ENCODE results near the gene HLA-E.
"Not testable (repeated sequence)": the region's sequence is repeated elsewhere in the genome, so short reads cannot be mapped to it uniquely, and the experiment has no call there.

HLA-E gene

DNA sequence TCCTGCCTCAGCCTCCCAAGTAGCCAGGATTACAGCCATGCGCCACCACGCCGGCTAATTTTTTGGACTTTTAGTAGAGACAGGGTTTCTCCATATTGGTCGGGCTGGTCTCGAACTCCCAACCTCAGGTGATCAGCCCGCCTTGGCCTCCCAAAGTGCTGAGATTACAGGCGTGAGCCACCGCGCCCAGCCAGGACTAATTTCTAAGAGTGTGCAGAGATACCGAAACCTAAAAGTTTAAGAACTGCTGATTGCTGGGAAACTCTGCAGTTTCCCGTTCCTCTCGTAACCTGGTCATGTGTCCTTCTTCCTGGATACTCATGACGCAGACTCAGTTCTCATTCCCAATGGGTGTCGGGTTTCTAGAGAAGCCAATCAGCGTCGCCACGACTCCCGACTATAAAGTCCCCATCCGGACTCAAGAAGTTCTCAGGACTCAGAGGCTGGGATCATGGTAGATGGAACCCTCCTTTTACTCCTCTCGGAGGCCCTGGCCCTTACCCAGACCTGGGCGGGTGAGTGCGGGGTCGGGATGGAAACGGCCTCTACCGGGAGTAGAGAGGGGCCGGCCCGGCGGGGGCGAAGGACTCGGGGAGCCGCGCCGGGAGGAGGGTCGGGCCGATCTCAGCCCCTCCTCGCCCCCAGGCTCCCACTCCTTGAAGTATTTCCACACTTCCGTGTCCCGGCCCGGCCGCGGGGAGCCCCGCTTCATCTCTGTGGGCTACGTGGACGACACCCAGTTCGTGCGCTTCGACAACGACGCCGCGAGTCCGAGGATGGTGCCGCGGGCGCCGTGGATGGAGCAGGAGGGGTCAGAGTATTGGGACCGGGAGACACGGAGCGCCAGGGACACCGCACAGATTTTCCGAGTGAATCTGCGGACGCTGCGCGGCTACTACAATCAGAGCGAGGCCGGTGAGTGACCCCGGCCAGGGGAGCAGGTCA, at the start of gene HLA-E:
TSS of gene HLA-E (plus strand) at position 429 of the 945 bp plus-strand sequence. CDS start at position 452, 23 bp downstream.
- DNase-seq (ENCODE audit: low read depth), result peak; percentile 74

DNA sequence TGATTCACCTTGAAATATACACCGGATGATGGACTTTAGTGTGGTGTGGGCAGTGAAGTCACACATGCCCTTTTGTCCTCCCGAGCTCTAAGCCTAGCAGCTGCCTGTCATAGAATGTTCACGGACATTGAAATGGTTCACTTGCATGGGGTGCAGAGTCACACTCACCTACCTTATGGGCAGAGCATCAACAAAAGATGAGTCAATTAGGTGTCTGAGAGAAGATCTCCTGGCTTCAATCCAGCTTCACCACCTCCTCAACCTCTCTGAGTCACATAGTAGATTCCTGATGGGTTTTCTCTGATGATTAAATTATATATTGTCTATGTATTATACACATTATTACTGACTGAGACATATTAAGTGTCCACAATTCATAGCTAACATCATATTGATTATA, 48.1 kb upstream of the HLA-E start:
- no peak for DNase-seq (ENCODE audit: low read depth)

DNA sequence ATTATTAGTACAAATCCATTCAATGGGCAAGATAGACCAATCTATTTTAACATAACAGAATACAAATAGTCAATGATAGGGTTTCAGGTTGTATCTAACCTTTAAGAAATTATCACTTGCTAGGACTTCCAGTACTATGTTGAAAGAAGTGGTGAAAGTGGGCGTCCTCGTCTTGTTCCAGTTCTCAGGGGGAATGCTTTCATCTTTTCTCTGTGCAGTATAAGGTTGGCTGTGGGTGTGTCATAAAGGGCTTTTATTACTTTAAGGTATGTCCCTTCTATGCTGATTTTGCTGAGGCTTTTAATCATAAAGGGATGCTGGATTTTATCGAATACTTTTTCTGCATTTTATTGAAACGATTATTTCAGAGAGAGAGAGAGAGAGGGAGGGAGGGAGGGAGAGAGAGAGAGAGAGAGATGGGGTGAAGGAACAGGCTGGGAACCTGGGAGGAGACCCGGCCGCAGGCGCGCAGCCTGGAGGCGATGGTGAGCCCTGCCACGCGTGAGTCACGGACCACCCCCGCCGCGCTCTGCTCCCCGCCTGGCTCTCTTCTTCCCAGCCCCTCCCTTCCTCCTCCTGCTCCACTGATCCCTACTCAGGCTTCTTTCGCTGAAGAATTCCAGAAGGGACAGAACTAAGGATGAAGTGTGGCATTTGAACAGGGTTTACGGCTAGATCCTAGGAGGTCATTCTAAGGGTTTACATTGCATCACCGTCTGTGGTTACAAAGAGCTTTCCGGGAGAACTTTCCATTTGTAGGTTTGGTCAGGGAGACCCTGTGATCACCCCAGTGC, 45.5 kb upstream of the HLA-E start:
- no peak for DNase-seq (ENCODE audit: low read depth)

DNA sequence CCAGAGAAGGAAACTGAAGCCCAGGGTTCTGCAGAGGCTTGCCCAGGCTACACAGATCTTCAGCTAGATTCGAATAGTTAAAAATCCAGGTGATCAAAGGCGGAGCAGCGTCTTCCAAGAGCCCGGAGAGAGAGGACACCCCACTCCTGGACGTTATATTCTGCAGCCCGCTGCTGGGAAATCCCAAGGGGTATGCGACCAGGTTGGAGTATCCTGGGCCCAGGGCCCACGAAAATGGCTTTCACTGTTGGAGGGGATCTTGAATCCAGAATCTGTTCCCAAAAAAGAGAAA, 44.9 kb upstream of the HLA-E start:
- no peak for DNase-seq (ENCODE audit: low read depth)

DNA sequence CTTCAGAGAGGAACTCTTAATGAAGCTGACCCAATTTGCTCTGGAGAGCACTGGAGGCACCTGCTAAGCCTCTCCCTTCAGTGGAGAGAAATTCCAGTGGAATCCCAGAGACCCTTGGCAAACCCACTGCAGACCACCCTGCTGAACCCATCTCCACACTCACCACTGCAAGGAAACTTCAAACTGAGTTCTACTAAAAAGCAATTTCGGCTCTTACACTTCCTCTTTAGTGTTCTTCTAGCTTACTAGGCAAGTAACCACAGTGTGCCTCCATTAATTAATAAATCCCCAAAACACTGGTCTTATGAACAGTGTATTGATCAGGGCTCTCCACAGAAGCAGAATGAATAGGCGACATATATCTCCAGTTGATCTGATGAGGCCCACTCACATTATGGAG, 43.0 kb upstream of the HLA-E start:
- no peak for DNase-seq (ENCODE audit: low read depth)

DNA sequence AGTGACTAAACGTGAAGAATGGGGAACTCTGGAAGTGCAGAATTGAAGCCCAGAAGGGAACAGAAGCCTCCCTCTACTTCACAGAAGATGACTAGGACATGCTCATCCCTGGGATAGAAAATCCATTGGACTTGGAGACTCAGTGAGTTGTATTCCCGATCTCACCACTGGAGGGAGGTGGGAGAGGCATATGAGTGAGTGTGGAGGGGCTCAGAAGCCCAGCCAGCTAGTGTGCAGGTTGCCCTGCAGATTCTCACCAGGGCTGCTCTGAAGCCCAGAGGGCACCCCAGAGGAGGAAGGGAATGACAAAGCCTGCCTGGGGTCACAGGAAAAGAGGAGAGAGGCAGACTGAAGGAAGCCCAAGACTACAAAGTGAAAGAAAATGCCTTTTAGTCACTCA, 42.1 kb upstream of the HLA-E start:
- no peak for DNase-seq (ENCODE audit: low read depth)

DNA sequence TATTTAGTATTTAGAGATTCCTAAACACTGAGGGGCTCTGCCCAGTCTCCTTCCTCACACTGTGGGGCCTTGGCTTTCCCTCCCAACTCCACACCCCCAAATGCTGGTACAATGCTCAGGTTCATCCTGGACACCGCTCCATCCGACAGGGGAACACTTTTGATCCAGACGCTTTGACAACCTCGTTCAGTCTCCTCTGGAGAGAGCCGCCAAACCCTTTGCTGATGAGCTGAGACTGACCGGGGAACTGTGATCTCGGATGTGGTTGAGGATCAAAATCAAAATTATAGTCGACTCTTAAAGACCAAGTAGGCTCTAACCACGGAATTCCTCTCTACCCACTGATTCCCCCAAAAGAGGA, 38.8 kb upstream of the HLA-E start:
- DNase-seq (ENCODE audit: low read depth), result no peak

DNA sequence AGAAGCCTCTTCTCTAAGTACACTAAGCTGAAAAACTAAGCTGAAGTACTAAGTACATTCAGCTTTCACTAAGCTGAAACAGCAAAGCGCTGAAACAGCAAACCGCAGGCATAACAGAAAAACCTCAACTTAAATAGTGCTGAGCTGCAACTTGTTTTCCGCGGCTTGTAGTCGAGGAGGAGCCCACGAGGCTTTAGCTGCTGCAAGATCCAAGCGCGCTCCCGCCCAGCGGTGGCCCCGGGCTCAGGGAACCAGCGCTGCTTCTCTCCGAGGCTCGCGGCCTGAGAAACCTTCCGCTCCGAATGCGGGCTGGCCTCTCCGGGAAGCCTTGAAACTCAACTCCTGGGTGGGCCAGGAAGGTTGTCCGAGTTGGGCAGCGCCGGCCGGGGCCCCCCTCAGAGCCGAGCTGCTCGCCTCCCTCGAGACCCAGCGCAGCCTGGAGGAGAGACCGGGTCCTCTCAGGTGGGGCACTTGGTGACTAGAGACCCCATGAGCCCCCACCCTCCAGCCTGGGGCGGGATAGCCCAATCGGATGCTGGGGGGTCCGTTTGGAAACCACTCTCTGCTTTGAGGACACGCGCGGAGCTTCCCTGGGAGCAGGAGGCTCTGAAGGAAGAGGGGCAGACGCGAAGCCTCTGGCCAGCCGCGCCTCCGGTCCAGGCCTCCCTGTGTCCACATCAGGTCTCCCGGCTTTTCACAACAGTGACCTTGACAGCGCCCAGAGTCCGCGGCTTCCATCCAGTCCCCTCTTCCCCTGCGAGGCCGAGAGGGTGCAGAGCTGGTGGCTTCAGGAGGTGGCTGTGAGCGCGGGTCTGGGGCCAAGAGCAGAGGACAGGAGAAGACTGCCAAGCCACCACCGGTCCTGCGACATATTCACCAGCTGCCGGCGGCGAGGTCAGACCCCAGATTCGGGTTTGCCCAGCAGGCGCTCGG, 38.1 kb upstream of the HLA-E start:
- DNase-seq (ENCODE audit: low read depth), result peak; percentile 37

DNA sequence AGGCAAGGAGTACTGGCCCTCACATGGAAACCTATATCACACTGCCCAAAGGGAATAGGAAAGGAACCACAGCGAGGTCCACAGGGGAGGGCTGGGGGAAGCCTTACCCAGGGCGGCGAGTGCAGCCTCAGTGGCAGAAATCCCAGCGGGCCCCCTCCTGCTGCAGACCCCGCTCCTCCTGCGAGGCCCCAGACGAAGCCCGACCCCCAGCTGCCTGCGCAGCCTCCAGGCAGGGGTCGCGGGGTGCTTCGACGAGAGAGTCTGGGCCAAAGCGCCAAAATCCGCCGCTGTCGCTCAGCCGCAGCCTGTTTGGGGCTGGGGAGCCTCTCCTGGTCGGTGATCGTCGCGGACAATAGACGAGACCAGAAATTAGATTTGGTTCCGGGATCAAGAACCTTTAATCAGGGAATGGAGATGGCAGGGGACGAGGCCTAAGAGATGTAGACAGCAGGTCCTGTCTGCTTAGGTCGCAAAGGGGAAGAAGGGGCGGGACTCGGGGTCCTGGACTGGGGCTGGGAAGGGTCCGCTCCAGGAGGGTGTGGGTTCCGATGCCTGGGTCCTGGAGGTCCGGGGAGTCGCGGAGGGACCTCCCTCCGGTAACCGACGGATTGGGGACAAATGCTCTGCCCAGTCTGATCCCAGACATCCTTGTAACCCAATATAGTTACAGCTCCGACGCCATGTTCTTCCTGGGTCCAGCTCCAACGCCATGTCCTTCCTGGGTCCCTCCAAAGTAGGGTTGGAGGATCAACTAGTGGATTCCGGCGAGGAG, 36.4 kb upstream of the HLA-E start:
- no peak for DNase-seq (ENCODE audit: low read depth)

DNA sequence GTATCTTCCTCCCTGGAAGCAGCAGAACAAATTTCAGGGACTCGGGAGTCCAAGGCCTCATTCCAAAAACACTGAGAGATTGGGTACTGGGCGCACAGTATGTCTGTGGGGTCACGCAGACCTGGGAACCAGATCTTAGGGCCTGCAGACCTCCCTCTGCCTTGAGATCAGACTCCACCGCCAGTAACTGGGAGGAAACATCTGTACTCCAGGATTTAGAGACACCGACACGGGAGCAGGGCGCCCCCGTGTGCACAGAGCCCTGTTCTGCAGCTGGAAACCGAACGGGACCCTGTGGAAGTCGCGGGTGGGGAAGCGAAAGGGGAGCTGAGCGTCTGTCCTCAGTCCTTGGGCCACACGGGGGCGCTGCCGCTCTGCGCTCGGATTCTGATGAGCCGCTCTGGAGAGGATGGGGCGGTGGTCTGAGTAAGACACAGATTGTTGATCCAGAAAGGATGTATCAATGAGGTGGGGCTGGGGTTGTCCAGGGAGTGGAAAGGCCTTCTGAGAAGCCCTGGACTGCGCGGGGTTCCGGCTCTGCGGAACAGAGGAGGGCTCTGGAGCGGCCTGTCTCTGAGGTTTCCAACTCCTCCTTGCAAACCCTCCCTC, 35.7 kb upstream of the HLA-E start:
- peak; percentile 78 for DNase-seq (ENCODE audit: low read depth)

DNA sequence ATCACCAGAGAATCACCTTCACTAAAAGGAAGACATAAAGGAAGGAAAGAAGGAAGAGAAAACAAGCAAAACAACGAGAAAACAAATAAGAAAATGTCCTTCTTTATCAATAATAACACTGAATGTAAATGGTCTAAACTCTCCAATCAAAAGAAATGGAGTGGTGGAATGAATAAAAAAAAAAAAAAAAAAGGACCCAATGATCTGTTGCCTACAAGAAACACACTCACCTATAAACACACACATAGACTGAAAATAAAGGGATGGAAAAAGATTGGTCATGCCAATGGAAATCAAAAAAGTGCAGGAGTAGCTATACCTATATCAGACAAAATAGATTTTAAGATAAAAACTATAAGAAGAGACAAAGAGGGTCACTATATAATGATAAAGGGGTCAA, 30.2 kb upstream of the HLA-E start:
- DNase-seq (ENCODE audit: low read depth), result no peak

DNA sequence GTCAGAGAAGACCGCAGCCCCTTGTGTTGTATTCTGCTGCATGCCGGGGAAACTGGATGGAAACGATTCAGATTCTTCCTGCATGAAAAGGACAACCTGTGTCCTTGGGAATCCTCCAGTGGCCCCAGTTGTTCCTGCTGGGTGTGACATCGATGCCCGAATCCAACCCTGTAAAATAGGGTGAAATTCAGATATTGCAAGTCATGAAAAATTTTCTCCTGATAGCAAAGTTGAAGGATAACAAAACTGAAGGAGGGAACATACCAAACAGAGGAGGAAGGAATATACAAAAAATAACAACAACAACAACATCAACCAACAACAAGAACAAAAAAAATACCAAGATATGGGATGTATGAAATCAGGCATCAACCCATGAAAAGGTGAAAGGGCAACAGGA, 28.3 kb upstream of the HLA-E start:
- DNase-seq (ENCODE audit: low read depth), result no peak

DNA sequence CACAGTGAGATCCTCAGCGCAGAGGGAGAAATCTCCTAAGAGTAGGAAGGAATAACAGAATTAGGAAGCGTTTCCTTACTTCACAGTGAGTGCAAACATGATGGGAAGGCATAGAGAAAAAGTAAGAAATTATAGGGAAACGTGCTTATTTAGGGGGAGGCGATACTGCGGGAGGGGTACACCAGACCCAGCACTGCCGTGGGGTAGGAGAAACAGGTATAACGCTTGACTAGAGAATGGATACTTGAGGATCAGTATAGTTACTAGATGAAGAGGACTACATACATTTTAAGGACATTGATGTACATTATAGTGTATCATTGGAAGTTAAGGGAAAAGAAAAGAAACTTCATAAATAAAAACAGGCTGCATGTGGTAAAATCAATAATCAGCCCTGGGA, 26.8 kb upstream of the HLA-E start:
- DNase-seq (ENCODE audit: low read depth), result no peak

DNA sequence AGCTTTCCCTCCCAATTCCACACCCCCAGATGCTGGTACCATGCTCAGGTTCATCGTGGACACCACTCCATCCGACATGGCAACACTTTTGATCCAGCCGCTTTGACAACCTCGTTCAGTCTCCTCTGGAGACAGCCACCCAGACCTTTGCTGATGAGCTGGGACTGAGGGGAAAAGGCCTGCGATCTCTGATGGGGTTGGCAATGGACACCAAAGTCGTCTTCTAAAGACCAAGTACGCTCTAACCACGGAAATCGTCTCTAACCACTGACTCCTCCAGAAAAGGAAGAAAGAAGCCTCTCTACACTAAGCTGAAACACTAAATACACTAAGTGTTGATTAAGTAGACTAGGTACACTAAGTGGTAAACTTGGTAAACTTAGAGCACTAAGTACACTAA, 26.1 kb upstream of the HLA-E start:
- DNase-seq (ENCODE audit: low read depth), result no peak

DNA sequence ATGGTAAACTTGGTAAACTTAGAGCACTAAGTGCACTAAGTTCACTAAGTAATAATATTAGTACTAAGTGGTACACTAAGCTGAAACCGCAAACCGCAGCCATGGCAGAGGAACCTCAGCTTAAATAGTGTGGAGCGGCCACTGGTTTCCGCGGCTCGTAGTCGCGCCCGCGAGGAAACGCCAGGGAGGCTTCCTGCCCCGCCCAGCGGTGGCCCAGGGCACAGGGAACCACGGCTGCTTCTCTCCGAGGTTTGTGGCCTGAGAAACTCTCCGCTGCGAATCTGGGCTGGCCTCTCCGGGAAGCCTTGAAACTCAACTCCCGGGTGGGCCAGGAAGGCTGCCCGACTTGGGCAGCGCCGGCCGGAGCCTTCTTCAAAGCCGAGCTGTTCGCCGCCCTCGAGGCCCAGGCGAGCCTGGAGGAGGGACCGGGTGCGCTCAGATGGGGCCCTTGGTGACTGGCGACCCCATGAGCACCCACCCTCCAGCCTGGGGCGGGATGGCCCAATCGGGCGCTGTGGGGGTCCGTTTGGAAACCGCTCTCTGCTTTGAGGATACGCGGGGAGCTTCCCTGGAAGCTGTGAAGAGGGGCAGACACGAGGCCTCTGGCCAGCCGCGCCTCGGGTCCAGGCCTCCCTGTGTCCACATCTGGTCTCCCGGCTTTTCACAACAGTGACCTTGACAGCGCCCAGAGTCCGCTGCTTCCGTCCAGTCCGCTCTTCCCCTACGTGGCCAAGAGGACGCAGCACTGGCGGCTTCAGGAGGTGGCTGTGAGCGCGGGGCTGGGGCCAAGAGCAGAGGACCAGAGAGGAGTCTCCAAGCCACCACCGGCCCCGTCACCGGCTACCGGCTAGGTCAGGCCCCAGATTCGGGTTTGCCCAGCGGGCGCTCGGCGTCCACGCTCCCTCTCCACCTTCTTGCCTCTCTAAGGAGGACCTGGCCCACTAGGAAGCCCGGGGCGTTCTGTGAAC, 25.4 kb upstream of the HLA-E start:
- peak; percentile 51 for DNase-seq (ENCODE audit: low read depth)

DNA sequence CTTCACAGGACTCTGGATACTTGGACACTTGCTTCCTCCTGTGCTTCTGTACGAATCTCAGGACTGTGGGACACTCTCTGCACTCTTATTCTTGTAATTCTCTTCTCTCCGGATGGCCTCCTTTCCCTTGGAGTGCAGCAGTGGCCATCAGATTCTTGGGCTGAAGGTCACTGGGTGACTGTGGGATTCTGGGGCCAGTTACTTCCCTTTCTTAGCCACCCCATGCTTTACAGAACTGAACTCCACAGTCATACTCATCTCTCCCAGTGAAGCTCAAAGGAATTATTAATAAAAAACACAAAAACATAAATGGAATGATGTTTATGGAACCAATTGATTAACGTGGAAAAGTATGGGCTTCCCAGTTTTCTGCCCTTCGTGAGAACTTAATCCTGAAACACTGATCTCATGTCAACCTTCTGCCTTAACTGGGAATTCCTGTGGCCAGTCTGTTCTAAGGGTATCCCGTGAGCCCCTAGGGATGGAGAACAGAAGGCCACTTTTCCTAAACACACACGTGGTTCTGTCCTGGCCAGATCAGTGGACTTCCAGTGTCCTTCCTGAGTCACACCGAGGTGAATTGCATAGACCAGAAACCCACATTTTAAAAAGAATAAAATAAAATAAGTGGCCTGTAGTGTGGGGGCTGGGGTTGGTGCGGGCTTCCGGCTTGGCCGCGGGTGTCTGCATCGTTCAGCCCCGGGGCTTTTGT, 23.6 kb upstream of the HLA-E start:
- no peak for DNase-seq (ENCODE audit: low read depth)

DNA sequence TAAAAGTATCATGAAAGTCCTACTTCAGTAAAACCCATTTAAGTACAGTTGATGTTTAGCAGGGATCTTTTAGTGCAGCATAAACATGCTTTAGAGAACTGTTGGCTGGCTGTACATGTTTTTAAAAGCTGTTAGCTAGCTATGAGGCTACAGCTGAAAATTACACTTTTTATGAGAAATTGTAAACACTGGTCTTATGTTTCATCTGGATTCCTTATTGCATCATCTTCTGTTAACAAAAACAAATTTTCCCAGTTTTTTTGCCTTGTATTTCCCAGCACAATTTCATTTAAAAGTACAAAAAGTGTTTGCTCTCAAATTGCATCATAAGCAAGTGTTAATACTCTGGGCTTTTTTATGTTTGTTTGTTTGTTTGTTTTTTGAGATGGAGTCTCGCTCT, 18.3 kb upstream of the HLA-E start:
- no peak for DNase-seq (ENCODE audit: low read depth)

DNA sequence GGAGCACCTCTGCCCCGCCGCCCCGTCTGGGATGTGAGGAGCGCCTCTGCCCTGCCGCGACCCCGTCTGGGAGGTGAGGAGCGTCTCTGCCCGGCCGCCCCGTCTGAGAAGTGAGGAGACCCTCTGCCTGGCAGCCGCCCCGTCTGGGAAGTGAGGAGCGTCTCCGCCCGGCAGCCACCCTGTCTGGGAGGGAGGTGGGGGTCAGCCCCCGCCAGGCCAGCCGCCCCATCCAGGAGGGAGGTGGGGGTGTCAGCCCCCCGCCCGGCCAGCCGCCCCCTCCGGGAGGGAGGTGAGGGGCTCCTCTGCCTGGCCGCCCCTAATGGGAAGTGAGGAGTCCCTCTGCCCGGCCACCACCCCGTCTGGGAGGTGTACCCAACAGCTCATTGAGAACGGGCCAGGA, 14.2 kb upstream of the HLA-E start:
- not testable (repeated sequence) for DNase-seq (ENCODE audit: low read depth)

DNA sequence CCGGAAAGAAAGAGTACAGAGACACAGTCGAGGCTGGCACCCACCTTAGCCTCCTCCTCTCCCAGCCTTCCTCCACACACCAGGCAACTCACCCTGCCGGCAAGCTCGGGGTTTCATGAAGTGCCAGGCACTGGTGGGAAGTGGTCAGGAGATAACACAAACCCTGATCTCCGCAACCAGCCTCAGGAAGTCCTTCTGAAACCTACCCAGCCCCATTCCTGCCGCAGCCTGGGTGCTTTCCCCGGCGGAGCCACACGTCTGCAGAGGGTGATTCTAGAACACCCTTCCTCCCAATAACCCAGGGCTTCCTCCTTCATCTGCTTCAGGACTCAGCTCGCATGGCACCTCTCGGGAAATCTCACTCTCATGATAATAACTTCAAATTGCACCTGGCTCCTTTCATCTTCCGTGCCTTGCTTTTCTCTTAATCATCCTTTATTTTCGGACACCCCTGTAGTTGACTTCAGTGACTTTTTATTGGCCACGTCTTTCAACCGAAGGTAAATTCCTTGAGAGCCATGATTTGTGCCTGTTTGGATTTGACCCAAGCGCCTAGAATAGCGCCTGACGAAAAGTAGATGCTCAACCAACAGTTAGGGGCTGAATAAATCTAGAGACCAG, 8.7 kb upstream of the HLA-E start:
- no peak for DNase-seq (ENCODE audit: low read depth)

Measured in activated T-helper 9 cell treated with anti-CD3 and anti-CD28 coated beads, Interleukin-2, amount 50 U/mL, for 16 hours (primary cell).